Measurements from ENCODE around the gene CAPG. TPM values are rescaled to one million over a fixed set of nuclear protein-coding genes. Genes with fewer than 3 reads are reported as not detected.

CAPG gene
- total RNA-seq, 2 experiments from 2014 or later, result 263 to 279 TPM

DNA sequence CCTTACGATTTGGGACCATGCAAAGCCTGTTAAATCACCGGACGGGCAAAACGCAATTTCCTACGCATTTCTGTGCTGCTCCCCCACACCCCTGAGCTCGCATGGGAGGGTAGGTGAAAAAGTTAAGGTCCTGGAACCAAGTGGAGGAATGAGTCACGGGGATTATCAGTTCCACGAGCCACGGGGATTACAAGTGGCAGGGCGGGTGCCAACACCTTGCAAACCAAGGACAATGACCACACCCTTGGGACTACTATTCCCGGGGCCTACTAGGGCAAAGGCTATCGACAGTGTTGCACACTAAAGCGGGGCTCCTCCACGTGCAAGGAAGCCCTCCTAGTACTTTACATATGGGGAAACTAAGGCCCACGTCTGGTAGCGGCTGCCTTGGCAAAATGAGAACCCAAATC, 56.3 kb downstream of the CAPG start:
- Mint-ChIP-seq H3K27ac (peak overlapping the region; percentile 95), H3K27me3 (no peaks in the 10 kb centered on the region), H3K4me3 (peak overlapping the region; percentile 92), H3K36me3 (peaks cover 19% of the 10 kb centered on the region), H3K4me1 (peaks cover 27% of the 10 kb centered on the region), H3K9me3 (no peaks in the 10 kb centered on the region)
- no peak for DNase-seq
- ATAC-seq (ENCODE audit: low read depth), result no peak
- POLR2A ChIA-PET, result interaction anchor here (0.6 to 3.5 kb wide), 18 partner anchors 8 to 241 kb away, joined by 3 to 84 read pairs (median 5); partner anchors contain the start of genes MAT2A, RNF181, SH2D6 and TGOLN2

DNA sequence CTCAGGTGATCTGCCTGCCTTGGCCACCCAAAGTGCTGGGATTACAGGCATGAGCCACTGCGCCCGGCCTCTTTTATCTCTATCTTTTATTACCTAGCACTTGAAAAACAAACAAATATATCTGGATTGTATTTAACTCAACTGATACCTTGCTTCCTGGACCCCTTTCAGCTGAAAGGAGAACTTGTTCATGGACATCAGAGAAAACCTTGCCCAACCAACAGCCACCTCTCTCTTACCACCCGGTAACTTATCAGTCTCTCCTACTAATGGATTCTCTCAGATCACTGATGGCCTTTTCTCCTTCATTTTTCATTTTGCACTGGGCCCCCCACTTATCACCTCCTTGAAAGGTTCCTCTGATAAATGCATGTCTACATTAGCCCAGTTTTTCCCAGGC, 62.6 kb downstream of the CAPG start:
- Mint-ChIP-seq H3K27me3 (no peaks in the 10 kb centered on the region), H3K36me3 (peaks cover 11% of the 10 kb centered on the region)

More for the DNA sequence above, 62.6 kb downstream of the CAPG start:
- no peaks in the 10 kb centered on the region for H3K9me3 Mint-ChIP-seq
- H3K27ac Mint-ChIP-seq, result no peak overlapping the region
- H3K4me3 Mint-ChIP-seq, result no peak overlapping the region
- POLR2A ChIA-PET, result interaction anchor here (1.3 kb wide), 1 partner anchor 20 kb away, joined by 3 read pairs; the partner anchor contains the start of gene TGOLN2
- no peak for DNase-seq
- ATAC-seq (ENCODE audit: low read depth), result no peak
- peaks cover 3% of the 10 kb centered on the region for H3K4me1 Mint-ChIP-seq

Other genes with a start within 250 kb of the CAPG start
- 100 to 1,000 TPM; 144 to 148 TPM for gene TGOLN2, start 82.4 kb downstream of the CAPG start, total RNA-seq
- gene RETSAT, start 55.8 kb downstream of the CAPG start, total RNA-seq, result 10 to 100 TPM; 28.8 to 29.7 TPM
- 10 to 100 TPM; 23.1 to 26.4 TPM for gene ELMOD3, start 55.6 kb downstream of the CAPG start, total RNA-seq
- gene SH2D6, start 8.3 kb upstream of the CAPG start, total RNA-seq, result 1 to 10 TPM in 1 of 2 experiments, under 1 TPM in 1; 0.94 to 1.4 TPM
- 100 to 1,000 TPM; 218 to 222 TPM for gene MAT2A, start 128.8 kb upstream of the CAPG start, total RNA-seq
- gene GGCX, start 151.1 kb upstream of the CAPG start, total RNA-seq, result 10 to 100 TPM; 24.8 to 26.8 TPM
- gene VAMP8, start 167.2 kb upstream of the CAPG start, total RNA-seq, result 100 to 1,000 TPM; 128 to 135 TPM
- gene VAMP5, start 174.1 kb upstream of the CAPG start, total RNA-seq, result 10 to 100 TPM; 66.7 to 70.8 TPM
- gene RNF181, start 185.4 kb upstream of the CAPG start, total RNA-seq, result 10 to 100 TPM; 96.4 to 97.4 TPM
- gene TMEM150A, start 192.3 kb upstream of the CAPG start, total RNA-seq, result 1 to 10 TPM; 5.3 to 7.0 TPM
- gene C2orf68, start 201.7 kb upstream of the CAPG start, total RNA-seq, result 10 to 100 TPM; 54.7 to 61.2 TPM
- gene USP39, start 205.8 kb upstream of the CAPG start, total RNA-seq, result 10 to 100 TPM; 72.8 to 75.2 TPM